OCI-LY3 (cell line): ENCODE measurements around the gene HBS1L.

Source experiments
- H2AFZ ChIP-seq: fragments of 200-600, 300-600 bp; shearing (Covaris generic); 2 replicates; pipeline ENCODE4 v1.6.0; 2014; ENCODE audit warnings: antibody characterized with exemption, low read depth, low read length
- H3K27ac ChIP-seq: fragments of 200-600, 300-600 bp; sonication (generic); 2 replicates; pipeline ENCODE4 v1.5.1; 2014; ENCODE audit warnings: mild to moderate bottlenecking, low read length, moderate library complexity, mixed read lengths
- H3K27me3 ChIP-seq: fragments of 200-600, 300-600 bp; sonication (generic); 2 replicates; pipeline ENCODE4 v1.6.1; 2014; ENCODE audit warnings: low read depth, low read length, mixed read lengths
- H3K36me3 ChIP-seq: fragments of 200-600, 300-600 bp; sonication (generic); replicated peaks from 2 replicates; pipeline ENCODE3; 2014; ENCODE audit warnings: low read depth, low read length, mixed read lengths
- H3K4me1 ChIP-seq: fragments of 300-600, 200-600 bp; sonication (generic); 2 replicates; pipeline ENCODE4 v1.6.1; 2014; ENCODE audit warnings: low read length, mixed read lengths
- H3K4me2 ChIP-seq: fragments of 200-600, 300-600 bp; sonication (generic); 2 replicates; pipeline ENCODE4 v1.6.1; 2014; ENCODE audit warnings: low read length, mixed read lengths
- H3K4me3 ChIP-seq: fragments of 300-600, 200-600 bp; sonication (generic); 2 replicates; pipeline ENCODE4 v1.5.1; 2014; ENCODE audit warnings: antibody characterized with exemption, mild to moderate bottlenecking, low read length, moderate library complexity
- H3K79me2 ChIP-seq: fragments of 300-600, 200-600 bp; shearing (Covaris generic); 2 replicates; pipeline ENCODE4 v1.6.1; 2014; ENCODE audit warnings: mild to moderate bottlenecking, low read length, mixed read lengths
- H3K9ac ChIP-seq: fragments of 300-600, 200-600 bp; shearing (Covaris generic); 2 replicates; pipeline ENCODE4 v1.6.0; 2014; ENCODE audit warnings: mild to moderate bottlenecking, low read length, moderate library complexity
- H3K9me3 ChIP-seq: fragments of 200-600, 300-600 bp; shearing (Covaris generic); 2 replicates; pipeline ENCODE4 v1.6.1; 2014; ENCODE audit warnings: low read length, mixed read lengths; ENCODE audit not compliant: insufficient read depth
- H4K20me1 ChIP-seq: fragments of 200-600, 300-600 bp; sonication (generic); 2 replicates; pipeline ENCODE4 v1.6.1; 2016; ENCODE audit warnings: low read length, mixed read lengths; ENCODE audit not compliant: insufficient read depth
- CTCF ChIP-seq: fragments of 200-600, 300-600 bp; sonication (generic); IDR thresholded peaks from 2 replicates; pipeline ENCODE4 v1.5.1; 2014; ENCODE audit warnings: antibody characterized with exemption, low read length, low read depth
- EZH2phosphoT487 ChIP-seq: fragments of 200-600 bp; shearing (Covaris generic); IDR thresholded peaks from 2 replicates; pipeline ENCODE4 v1.6.1; 2018; ENCODE audit warnings: antibody characterized with exemption, mixed run types, low read depth

Gene HBS1L

GRCh38 chr6:134932098-134932497 is 122.5 kb downstream of the HBS1L start:
- TF ChIP-seq EZH2phosphoT487: no peak
- TF ChIP-seq CTCF: no peak
- Histone ChIP-seq H3K4me3 (no peak overlapping the region), H3K4me2 (no peak overlapping the region), H3K9ac (no peak overlapping the region), H3K9me3 (no peaks in the 10 kb centered on the region), H3K27me3 (no peaks in the 10 kb centered on the region), H3K36me3 (no peaks in the 10 kb centered on the region), H4K20me1 (no peaks in the 10 kb centered on the region), H2AFZ (no peak overlapping the region), H3K4me1 (no peaks in the 10 kb centered on the region), H3K79me2 (no peaks in the 10 kb centered on the region), H3K27ac (no peak overlapping the region)

DNA sequence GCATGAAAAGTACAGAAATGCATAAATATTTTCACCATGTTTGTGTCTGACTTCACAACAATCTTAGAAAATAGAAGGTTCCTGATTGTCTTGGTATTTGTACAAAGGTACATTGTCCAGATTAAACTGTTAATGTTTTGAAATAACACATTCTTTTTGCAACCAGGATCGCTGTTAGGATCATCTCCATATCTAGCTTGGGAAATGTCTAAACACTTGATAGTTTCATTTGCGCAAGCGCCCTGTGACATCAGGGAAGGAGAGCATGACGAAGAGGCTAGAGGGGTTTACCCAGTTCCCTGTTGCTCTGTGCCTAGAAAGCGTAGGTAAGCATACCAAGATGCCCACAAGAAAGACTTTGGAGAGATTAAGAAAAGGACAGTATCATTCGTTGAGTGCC is 124.2 kb downstream of the HBS1L start:
- no peak overlapping the region for H3K9ac ChIP-seq
- H3K4me3 ChIP-seq: no peak overlapping the region
- no peaks in the 10 kb centered on the region for H3K4me1 ChIP-seq
- H3K79me2 ChIP-seq: no peaks in the 10 kb centered on the region
- no peaks in the 10 kb centered on the region for H3K27me3 ChIP-seq
- no peaks in the 10 kb centered on the region for H3K9me3 ChIP-seq
- no peak overlapping the region for H2AFZ ChIP-seq
- no peaks in the 10 kb centered on the region for H4K20me1 ChIP-seq
- no peak for TF ChIP-seq EZH2phosphoT487
- TF ChIP-seq CTCF: no peak
- no peak overlapping the region for H3K4me2 ChIP-seq
- no peak overlapping the region for H3K27ac ChIP-seq
- no peaks in the 10 kb centered on the region for H3K36me3 ChIP-seq

- no peaks in the 10 kb centered on the region for H3K27me3 ChIP-seq
- TF ChIP-seq EZH2phosphoT487: no peak
- TF ChIP-seq CTCF: no peak
- no peak overlapping the region for H3K4me2 ChIP-seq
- no peak overlapping the region for H3K27ac ChIP-seq
- H3K79me2 ChIP-seq: no peaks in the 10 kb centered on the region
- no peaks in the 10 kb centered on the region for H3K36me3 ChIP-seq
- H3K9ac ChIP-seq: no peak overlapping the region
- no peak overlapping the region for H3K4me3 ChIP-seq
- no peak overlapping the region for H2AFZ ChIP-seq
- no peaks in the 10 kb centered on the region for H3K9me3 ChIP-seq
- no peaks in the 10 kb centered on the region for H4K20me1 ChIP-seq
- H3K4me1 ChIP-seq: no peaks in the 10 kb centered on the region
Measured at GRCh38 chr6:134928151-134928900, 126.3 kb downstream of the HBS1L start.

GRCh38 chr6:134925800-134926199 is 128.8 kb downstream of the HBS1L start:
- H3K9me3 ChIP-seq: no peaks in the 10 kb centered on the region
- H3K9ac ChIP-seq: no peak overlapping the region
- no peak overlapping the region for H3K4me2 ChIP-seq
- no peaks in the 10 kb centered on the region for H4K20me1 ChIP-seq
- no peaks in the 10 kb centered on the region for H3K36me3 ChIP-seq
- no peaks in the 10 kb centered on the region for H3K4me1 ChIP-seq
- no peak for TF ChIP-seq CTCF
- no peak for TF ChIP-seq EZH2phosphoT487
- no peak overlapping the region for H3K27ac ChIP-seq
- H3K79me2 ChIP-seq: no peaks in the 10 kb centered on the region
- H3K4me3 ChIP-seq: no peak overlapping the region
- H3K27me3 ChIP-seq: no peaks in the 10 kb centered on the region
- H2AFZ ChIP-seq: no peak overlapping the region
